Kidney tubule cell (primary cell): ENCODE measurements around the gene TADA1.
"Not testable (repeated sequence)": the region's sequence is repeated elsewhere in the genome, so short reads cannot be mapped to it uniquely, and the experiment has no call there.

Source experiments
- DNase-seq: peaks from one replicate; pipeline ENCODE4 v3.0.0-alpha.2; 2018; ENCODE audit warnings: low spot score

Gene TADA1

GRCh38 chr1:166889776-166890175 is 13.7 kb upstream of the TADA1 start:
- no peak for DNase-seq

GRCh38 chr1:166888373-166889111 is 12.5 kb upstream of the TADA1 start:
- DNase-seq, result no peak

DNA sequence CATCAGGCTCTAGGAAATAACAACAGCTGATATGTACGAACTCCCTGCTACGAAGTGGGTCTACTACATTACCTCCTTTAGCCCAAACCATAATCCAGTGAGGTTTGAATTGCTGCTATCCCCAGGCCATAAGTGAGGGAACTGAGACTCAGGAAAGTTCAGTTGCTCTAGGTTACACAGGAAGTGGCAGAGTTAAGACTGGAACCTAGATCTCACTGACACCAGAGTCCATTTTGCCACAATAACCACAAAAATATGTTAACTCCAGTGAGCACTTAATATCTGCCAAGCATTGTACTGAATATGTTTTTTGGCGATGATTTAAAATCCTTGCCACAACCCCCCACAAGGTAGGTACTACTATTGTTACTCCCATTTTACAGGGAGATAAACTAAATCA is 8.9 kb upstream of the TADA1 start:
- no peak for DNase-seq

DNA sequence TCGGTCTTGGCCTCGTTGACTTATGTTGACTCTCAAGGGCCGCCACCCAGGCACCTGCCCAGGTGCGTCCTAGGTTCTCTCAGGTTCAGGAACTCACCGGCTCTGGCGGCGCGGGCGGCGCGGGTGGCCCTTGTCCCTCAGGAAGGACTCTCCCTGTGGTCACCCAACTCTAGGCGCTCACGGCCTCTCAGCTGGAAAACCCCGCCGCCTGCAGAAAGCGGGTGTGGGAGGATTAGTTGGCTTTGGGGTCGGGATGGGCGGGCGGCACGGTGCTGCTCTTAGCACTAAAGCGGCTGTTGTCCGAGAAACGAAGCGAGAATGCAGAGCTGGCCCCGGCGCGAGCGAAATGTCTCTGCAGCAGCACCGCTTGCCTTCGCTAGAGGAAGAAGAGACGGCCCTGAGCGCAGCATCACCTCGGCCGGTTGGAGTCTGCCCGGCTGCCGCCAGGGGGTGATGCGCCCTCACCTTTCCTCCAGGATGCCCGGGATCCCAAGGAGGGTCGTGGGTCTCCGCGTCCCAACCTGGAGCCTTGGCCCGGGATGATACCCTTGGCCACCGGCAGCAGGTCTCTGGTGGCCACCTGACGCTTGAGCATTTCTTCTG is 8.1 kb upstream of the TADA1 start:
- peak; percentile 54 for DNase-seq

- no peak for DNase-seq
Observed at GRCh38 chr1:166882893-166883292, 6.8 kb upstream of the TADA1 start.

DNA sequence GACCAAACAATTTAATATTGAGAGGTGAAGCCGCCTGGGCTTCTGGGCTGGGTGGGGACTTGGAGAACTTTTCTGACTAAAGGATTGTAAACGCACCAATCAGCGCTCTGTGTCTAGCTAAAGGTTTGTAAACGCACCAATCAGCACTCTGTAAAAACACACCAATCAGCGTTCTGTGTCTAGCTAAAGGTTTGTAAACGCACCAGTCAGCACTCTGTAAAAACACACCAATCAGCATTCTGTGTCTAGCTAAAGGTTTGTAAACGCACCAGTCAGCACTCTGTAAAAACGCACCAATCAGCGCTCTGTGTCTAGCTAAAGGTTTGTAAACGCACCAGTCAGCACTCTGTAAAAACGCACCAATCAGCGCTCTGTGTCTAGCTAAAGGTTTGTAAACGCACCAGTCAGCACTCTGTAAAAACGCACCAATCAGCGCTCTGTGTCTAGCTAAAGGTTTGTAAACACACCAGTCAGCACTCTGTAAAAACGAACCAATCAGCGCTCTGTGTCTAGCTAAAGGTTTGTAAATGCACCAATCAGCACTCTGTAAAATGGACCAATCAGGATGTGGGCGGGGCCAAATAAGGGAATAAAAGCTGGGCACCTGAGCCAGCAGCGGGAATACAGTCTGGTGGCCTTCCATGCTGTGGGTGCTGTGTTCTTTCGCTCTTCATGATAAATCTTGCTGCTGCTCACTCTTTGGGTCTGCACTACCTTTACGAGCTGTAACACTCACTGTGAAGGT is 2.3 kb upstream of the TADA1 start:
- DNase-seq, result not testable (repeated sequence)

GRCh38 chr1:166876540-166876838 is 425 bp upstream of the TADA1 start:
- no peak for DNase-seq

GRCh38 chr1:166875302-166875733 is 746 bp downstream of the TADA1 start:
- no peak for DNase-seq

- DNase-seq, result no peak
Observed at GRCh38 chr1:166874464-166874863, 1.6 kb downstream of the TADA1 start.

GRCh38 chr1:166870584-166870983 is 5.5 kb downstream of the TADA1 start:
- no peak for DNase-seq

GRCh38 chr1:166869318-166870099 is 6.6 kb downstream of the TADA1 start:
- DNase-seq, result no peak

DNA sequence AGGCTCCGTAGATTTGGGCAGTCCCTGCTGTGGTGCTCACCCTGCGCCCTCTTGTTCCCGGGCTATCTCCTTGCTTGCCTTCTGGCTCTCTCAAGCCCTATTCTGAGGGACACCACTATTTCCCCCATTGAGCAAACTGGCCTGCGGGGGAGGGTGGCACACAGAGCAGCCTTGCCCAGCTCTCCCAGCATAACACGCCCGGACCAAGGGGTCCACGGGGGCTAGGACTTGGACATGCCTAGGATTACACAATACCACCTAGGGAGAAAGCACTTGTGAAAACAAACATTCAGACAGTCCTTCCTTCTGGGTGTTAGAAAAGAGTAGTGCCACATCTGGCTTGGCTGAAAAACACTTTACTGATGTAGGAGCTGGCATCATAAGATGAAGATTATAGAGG is 7.4 kb downstream of the TADA1 start:
- DNase-seq, result no peak

GRCh38 chr1:166865926-166866325 is 10.1 kb downstream of the TADA1 start:
- no peak for DNase-seq

- DNase-seq, result no peak
Observed at GRCh38 chr1:166859597-166859996, 16.5 kb downstream of the TADA1 start.

DNA sequence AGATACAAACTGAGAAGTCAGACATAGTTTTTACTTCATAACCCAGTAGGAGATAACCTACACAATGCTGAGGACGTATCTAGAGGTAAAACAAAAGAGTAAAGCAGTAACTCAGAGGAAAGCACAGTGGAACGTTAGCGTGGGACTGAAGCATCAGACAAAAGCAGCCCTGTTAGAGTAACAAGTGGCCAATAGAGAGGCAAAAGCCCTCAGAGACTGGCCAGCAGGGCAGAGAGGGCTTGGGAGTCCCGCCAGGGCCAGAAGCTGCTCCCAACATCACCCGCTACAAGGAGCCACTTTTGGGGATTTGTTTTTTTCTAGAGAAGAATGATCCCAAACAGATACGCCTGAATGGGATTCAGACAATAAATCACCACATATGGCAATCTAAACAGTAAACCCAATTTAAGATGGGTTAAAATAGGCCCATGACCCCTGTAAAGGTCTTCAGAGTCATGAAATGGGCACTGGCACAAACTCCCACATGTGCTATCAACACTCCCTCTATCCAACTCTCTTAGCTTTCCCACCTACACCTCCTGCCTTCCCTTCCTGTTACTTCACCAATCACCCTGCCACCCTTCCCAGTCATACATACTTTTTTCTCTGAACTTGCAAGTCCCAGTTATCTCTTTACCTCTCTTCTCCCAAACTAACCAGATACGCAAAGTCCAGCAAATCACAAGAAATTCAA is 17.2 kb downstream of the TADA1 start:
- DNase-seq, result no peak

GRCh38 chr1:166857995-166858394 is 18.1 kb downstream of the TADA1 start:
- DNase-seq, result no peak

DNA sequence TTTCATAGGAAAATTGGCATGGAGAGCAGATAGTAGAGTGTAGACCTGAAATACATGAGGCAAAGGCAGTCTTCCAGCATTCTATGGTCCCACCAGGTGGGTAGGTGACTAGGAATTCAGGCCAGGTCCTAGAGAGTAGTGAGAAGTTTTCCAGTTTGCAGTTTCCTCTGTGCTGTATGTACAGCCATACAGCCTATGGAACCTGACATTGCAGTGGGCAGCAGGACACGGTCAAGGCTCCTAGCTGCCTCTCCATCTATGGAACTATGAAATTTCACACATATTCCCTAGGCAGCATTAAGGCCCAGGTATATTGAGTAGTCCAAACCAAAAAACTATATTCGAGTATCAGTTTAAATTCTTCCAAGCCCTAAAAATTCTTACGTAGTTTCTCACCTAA is 20.5 kb downstream of the TADA1 start:
- DNase-seq, result no peak

DNA sequence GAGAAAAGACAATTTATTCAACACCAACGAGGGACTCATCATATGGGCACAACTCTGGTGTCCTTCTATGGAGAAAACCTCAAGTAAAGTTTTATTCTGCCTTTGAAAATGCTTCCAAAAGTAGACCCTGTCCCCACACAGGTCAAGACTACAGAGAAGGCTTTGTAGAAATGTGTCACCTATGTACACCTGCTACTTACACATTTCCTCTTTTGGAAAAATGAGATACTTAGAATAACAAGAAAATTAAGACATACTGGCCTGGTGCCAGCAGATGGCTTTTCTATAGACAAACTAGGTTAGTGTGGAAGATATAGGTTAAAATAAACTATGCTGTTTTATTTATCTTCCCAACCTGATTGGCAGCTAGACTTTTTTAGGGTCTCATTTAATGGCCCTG is 23.1 kb downstream of the TADA1 start:
- no peak for DNase-seq

- DNase-seq, result no peak
Observed at GRCh38 chr1:166849135-166849534, 26.9 kb downstream of the TADA1 start.

- DNase-seq, result no peak
Observed at GRCh38 chr1:166848193-166848592, 27.9 kb downstream of the TADA1 start.

DNA sequence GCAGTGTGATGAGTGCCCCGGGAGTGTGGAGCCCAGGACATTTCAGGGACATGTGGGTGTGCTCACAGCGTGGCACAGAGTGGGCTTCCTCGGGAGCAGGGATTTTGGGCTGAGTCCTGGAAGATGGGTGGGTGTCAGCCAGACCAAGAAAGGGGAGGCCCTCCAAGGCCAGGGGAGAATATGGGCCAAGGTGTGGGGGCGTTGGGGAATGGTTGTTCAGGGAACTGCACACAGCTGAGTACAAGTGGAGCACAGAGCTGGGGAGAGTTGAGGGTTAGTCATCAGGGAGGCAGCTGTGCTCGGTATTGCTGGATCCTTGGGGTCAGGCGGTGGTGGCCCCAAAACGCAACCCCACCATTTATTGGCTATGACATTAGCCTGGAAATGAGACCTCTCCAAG is 31.3 kb downstream of the TADA1 start:
- no peak for DNase-seq
